GM21529 (cell line): Measurements from ENCODE around the gene WWC2.
A peak's percentile ranks its signal among the peaks of the same experiment; 100 is the strongest.
"Not testable (repeated sequence)": the region's sequence is repeated elsewhere in the genome, so short reads cannot be mapped to it uniquely, and the experiment has no call there.

Experiments used
- ATAC-seq: cut with Tn5 transposase; IDR thresholded peaks from one replicate; pipeline ENCODE4 v1.9.1; 2021; ENCODE audit not compliant: unreplicated experiment

WWC2 gene

GRCh38 chr4:183289688-183290087 is 190.6 kb downstream of the WWC2 start:
- no peak for ATAC-seq

GRCh38 chr4:183291070-183291469 is 192.0 kb downstream of the WWC2 start:
- ATAC-seq, result no peak

- ATAC-seq, result no peak
Measured at GRCh38 chr4:183295711-183296110, 196.7 kb downstream of the WWC2 start.

GRCh38 chr4:183297675-183298074 is 198.6 kb downstream of the WWC2 start:
- ATAC-seq, result peak; percentile 80

- no peak for ATAC-seq
Measured at GRCh38 chr4:183299464-183299863, 200.4 kb downstream of the WWC2 start.

- no peak for ATAC-seq
Measured at GRCh38 chr4:183300070-183300469, 201.0 kb downstream of the WWC2 start.

GRCh38 chr4:183300655-183301054 is 201.6 kb downstream of the WWC2 start:
- ATAC-seq, result no peak

GRCh38 chr4:183303301-183303700 is 204.2 kb downstream of the WWC2 start:
- no peak for ATAC-seq

- ATAC-seq, result peak; percentile 88
Measured at GRCh38 chr4:183304067-183304466, 205.0 kb downstream of the WWC2 start.

- peak; percentile 51 for ATAC-seq
Measured at GRCh38 chr4:183304538-183304937, 205.5 kb downstream of the WWC2 start.

- no peak for ATAC-seq
Measured at GRCh38 chr4:183306811-183307210, 207.8 kb downstream of the WWC2 start.

- ATAC-seq, result no peak
Measured at GRCh38 chr4:183312841-183313240, 213.8 kb downstream of the WWC2 start.

GRCh38 chr4:183314336-183314735 is 215.3 kb downstream of the WWC2 start:
- no peak for ATAC-seq

GRCh38 chr4:183314806-183315205 is 215.7 kb downstream of the WWC2 start:
- no peak for ATAC-seq

- ATAC-seq, result no peak
Measured at GRCh38 chr4:183318656-183319055, 219.6 kb downstream of the WWC2 start.

- no peak for ATAC-seq
Measured at GRCh38 chr4:183320211-183321059, 221.4 kb downstream of the WWC2 start, which contains the start of gene CLDN22. Gene CLDN22, minus strand, starts transcription at chr4:183320276. Its CDS starts 58 bp downstream, at chr4:183320218.

- ATAC-seq, result no peak
Measured at GRCh38 chr4:183321079-183321478, 222.0 kb downstream of the WWC2 start.

GRCh38 chr4:183321516-183321915 is 222.5 kb downstream of the WWC2 start:
- ATAC-seq, result no peak

- ATAC-seq, result no peak
Measured at GRCh38 chr4:183322326-183322725, 223.3 kb downstream of the WWC2 start, which contains the start of gene CLDN24. Gene CLDN24, minus strand, starts transcription at chr4:183322426. Its CDS starts 0 bp downstream, at chr4:183322426.

GRCh38 chr4:183323295-183323694 is 224.2 kb downstream of the WWC2 start:
- no peak for ATAC-seq

- not testable (repeated sequence) for ATAC-seq
Measured at GRCh38 chr4:183324056-183324455, 225.0 kb downstream of the WWC2 start.

- no peak for ATAC-seq
Measured at GRCh38 chr4:183324619-183325018, 225.6 kb downstream of the WWC2 start.

GRCh38 chr4:183326387-183326786 is 227.3 kb downstream of the WWC2 start:
- not testable (repeated sequence) for ATAC-seq
